Right ventricle myocardium superior (tissue), 1 donor: Measurements from ENCODE around the gene ALDH1L1. TPM values are rescaled to one million over a fixed set of nuclear protein-coding genes. Genes with fewer than 3 reads are reported as not detected.

Source experiments
- ATAC-seq: fragments of 200-7000 bp; cut with Tn5 transposase; one replicate; pipeline ENCODE4 v1.9.1; 2020; ENCODE audit warnings: mild to moderate bottlenecking; ENCODE audit not compliant: poor library complexity
- DNase-seq: peaks from one replicate; pipeline ENCODE4 v3.0.0-alpha.2; 2020
- intact Hi-C: fragments of 100-400 bp; cut with DNase I; formaldehyde crosslinking; loops from one replicate; pipeline ENCODE4 v1.11.2; 2022
- long read RNA-seq: library from polyadenylated mRNA; unstranded; transcript quantifications from one replicate; pipeline ENCODE4 v2.0.0, GENCODE V29; 2021
- total RNA-seq: library from RNA; stranded (reverse); fragmentation: NEBNext Ultra II Directional; extraction: Animal tissue kit (Norgen Biotek cat#: 25700); gene quantifications from one replicate; pipeline ENCODE4 v1.2.1, GENCODE V29; 2021
- donor health status: DM: no; HTN: yes; CAD: no; lungs with severe emphysema.

ALDH1L1 gene
- 21.5 TPM for total RNA-seq
- long read RNA-seq, transcript ALDH1L1-203 (23 exons, 3,277 nt), result major isoform, 37 of 68 reads
- long read RNA-seq, partial matches to known transcripts, result 11 of 68 reads
- long read RNA-seq, other reads (novel, unspliced or antisense), result 19 of 68 reads

- DNase-seq, result peak; percentile 88
- peak; percentile 96 for ATAC-seq
- intact Hi-C loops, result no loop called here
Observed at GRCh38 chr3:126180477-126181397, at the start of gene ALDH1L1. ALDH1L1 (minus strand) TSS chr3:126180586; CDS start chr3:126160979, 19,607 bp downstream.

GRCh38 chr3:126226374-126226773 lies 46.0 kb upstream of the ALDH1L1 start:
- DNase-seq (no peak), ATAC-seq (no peak)
- intact Hi-C loops, result no loop called here

GRCh38 chr3:126216416-126216815 lies 36.0 kb upstream of the ALDH1L1 start:
- intact Hi-C loops, result no loop called here
- no peak for ATAC-seq
- no peak for DNase-seq

GRCh38 chr3:126213379-126214028 lies 33.1 kb upstream of the ALDH1L1 start:
- no peak for DNase-seq
- intact Hi-C loops, result no loop called here
- no peak for ATAC-seq

- ATAC-seq (peak; percentile 86), DNase-seq (peak; percentile 73)
- intact Hi-C loops, result no loop called here
Observed at GRCh38 chr3:126212620-126213378, 32.4 kb upstream of the ALDH1L1 start.

- ATAC-seq, result no peak
- intact Hi-C loops, result no loop called here
- no peak for DNase-seq
Observed at GRCh38 chr3:126212250-126212619, 31.8 kb upstream of the ALDH1L1 start.

DNA sequence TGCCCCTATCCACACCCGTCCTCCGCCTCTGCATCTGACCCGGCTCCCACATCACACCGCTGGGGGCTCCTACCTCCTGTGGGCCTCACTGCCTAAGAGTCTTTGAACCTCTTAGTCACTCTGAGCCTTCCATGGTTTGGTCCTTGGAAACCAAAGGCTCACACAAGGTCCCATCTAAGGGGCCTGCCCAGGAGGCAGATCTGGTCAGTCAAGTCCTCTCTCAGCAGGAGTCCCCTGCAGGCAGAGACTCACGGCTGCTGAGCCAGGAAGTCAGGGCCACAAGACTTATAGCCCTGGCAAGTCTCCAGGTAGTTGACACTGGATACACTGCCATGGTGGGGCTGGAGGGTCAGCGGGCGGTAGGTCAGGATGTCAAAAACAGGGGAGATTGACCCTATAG lies 31.2 kb upstream of the ALDH1L1 start:
- intact Hi-C loops, result no loop called here
- DNase-seq, result no peak
- no peak for ATAC-seq

DNA sequence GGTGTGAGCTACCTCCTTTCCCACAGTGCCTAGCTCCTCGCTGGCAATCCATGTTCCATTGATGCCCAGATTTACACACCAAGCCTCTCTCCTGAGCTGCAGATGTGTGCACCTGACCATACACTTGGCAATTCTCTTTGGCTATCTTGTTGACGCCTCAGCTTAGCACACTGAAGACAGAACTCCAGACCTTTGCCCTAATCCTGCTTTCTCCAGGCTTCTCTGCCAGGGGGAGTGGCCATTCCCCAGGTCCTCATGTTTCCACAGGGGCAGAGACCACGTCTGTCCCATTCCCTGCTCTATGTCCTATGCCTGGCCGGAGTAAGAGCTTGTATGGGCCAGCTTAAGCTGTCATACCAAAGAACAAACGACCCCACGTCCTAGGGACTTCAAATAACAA lies 30.2 kb upstream of the ALDH1L1 start:
- DNase-seq, result no peak
- ATAC-seq, result no peak
- intact Hi-C loops, result no loop called here

GRCh38 chr3:126209741-126210140 lies 29.4 kb upstream of the ALDH1L1 start:
- ATAC-seq (no peak), DNase-seq (peak; percentile 55)
- intact Hi-C loops, result no loop called here

DNA sequence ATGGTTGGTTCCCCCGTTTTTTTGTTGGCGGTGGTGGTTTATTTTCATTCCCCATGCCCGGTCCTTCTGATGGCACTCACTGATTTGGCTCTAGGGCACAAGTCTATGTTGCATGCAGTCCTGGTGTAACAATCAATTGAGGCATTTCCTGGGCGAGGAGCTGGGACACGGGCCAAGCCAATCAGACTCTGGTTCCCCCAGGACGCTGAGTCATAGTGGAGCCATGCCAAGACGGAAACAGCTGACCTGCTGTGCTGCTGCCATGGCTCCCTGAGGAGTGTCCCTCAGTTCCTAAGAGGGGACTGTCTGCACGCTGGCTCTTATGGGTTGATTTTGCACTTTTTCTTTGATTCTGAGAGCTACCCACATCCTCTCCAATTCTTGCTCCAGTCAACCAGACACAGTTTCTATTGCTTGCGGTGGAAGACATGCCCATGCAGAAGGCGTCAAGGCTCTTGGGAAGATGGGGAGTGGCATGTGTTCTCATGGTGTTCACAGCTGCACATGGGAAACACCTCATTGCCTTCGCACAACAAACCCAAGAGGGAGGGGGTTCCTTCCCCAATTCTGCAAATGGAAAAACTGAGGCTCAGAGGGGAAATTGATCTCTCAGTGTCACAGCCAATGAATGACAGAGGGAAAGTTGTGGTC lies 28.3 kb upstream of the ALDH1L1 start:
- DNase-seq (peak; percentile 85), ATAC-seq (peak; percentile 51)
- intact Hi-C loops, result no loop called here

- DNase-seq (no peak), ATAC-seq (no peak)
- intact Hi-C loops, result no loop called here
Observed at GRCh38 chr3:126208182-126208581, 27.8 kb upstream of the ALDH1L1 start.

GRCh38 chr3:126207166-126207565 lies 26.8 kb upstream of the ALDH1L1 start:
- DNase-seq (no peak), ATAC-seq (no peak)
- intact Hi-C loops, result no loop called here

- ATAC-seq (peak; percentile 69), DNase-seq (no peak)
- intact Hi-C loops, result no loop called here
Observed at GRCh38 chr3:126205717-126206655, 25.6 kb upstream of the ALDH1L1 start.

DNA sequence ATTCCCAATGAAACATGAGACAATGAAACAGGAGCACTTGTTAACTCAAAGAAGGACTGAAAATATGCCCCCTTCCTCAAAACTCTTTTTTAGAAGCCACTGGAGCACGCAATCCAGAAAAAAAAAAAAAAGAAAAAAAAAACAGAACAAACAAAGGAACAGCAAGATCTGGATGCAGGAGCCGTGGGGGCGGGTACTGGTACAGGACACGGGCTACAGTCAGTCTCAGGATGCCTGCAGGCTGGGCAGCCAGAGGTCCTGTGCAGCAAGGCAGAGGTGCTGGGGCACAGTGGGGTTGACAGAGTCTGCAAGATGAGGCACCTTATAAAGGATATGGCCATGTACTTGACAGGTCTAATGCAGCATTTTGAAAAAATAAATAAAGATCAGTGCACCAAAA lies 22.3 kb upstream of the ALDH1L1 start:
- ATAC-seq, result no peak
- intact Hi-C loops, result no loop called here
- no peak for DNase-seq

- ATAC-seq (no peak), DNase-seq (no peak)
- intact Hi-C loops, result no loop called here
Observed at GRCh38 chr3:126202276-126202675, 21.9 kb upstream of the ALDH1L1 start.

GRCh38 chr3:126201168-126201567 lies 20.8 kb upstream of the ALDH1L1 start:
- DNase-seq (no peak), ATAC-seq (no peak)
- intact Hi-C loops, result no loop called here

DNA sequence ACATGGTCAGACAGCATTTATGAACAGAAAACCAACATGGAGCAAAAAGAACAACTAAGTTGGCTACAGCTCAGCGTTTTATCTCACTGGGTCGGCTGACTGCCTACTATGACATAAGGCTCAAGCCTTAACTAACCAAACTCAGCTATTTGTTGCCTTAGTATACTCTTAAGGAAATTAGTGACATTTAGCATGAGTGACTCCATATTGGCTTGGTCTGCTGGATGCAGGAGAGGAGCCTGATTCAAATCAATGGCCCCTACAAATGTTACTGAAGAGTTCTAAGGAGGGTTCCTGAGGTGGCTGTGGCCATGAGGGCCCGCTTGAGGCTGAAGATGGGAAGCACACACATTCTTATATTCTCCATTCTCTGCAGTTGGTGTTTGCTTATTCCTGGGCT lies 20.1 kb upstream of the ALDH1L1 start:
- intact Hi-C loops, result no loop called here
- ATAC-seq (no peak), DNase-seq (no peak)

GRCh38 chr3:126199256-126199655 lies 18.9 kb upstream of the ALDH1L1 start:
- DNase-seq (no peak), ATAC-seq (no peak)
- intact Hi-C loops, result loop anchor here (5.0 kb wide), 1 partner anchor 67 kb away; no protein-coding TSS in a partner anchor
